Mesodermal cell (in vitro differentiated cells): ENCODE measurements around the gene PEX26.
A peak's percentile ranks its signal among the peaks of the same experiment; 100 is the strongest.
"Not testable (repeated sequence)": the region's sequence is repeated elsewhere in the genome, so short reads cannot be mapped to it uniquely, and the experiment has no call there.

Experiments
- H3K27ac ChIP-seq: 2 replicates; pipeline ENCODE4 v1.7.0; 2013; ENCODE audit warnings: mild to moderate bottlenecking, low read depth, low read length, moderate library complexity; ENCODE audit not compliant: severe bottlenecking
- H3K36me3 ChIP-seq: 2 replicates; pipeline ENCODE4 v1.7.1; 2013; ENCODE audit warnings: mild to moderate bottlenecking, low read length, moderate library complexity; ENCODE audit not compliant: control insufficient read depth, insufficient read depth
- H3K4me1 ChIP-seq: one replicate; pipeline ENCODE4 v1.7.1; 2013; ENCODE audit warnings: mild to moderate bottlenecking, low read length; ENCODE audit not compliant: insufficient read depth, control insufficient read depth, poor library complexity, severe bottlenecking
- H3K4me3 ChIP-seq: 2 replicates; pipeline ENCODE4 v1.7.0; 2013; ENCODE audit warnings: low read length, control low read depth, mild to moderate bottlenecking; ENCODE audit not compliant: insufficient read depth, poor library complexity, severe bottlenecking; ENCODE audit errors: extremely low read depth
- H3K9me3 ChIP-seq: 2 replicates; pipeline ENCODE4 v1.7.1; 2013; ENCODE audit warnings: mild to moderate bottlenecking, low read length, moderate library complexity; ENCODE audit not compliant: control insufficient read depth
- WGBS, 2 experiments: methylation state at CpG; one replicate each; pipeline ENCODE4 v1.1.5; 2013; ENCODE audit warnings: missing lambda C conversion rate in 2 of 2; ENCODE audit not compliant: insufficient coverage in 2 of 2; 5-methylcytosine and 5-hydroxymethylcytosine counted together

PEX26 gene

GRCh38 chr22:18042685-18043084 lies 35.1 kb upstream of the PEX26 start:
- WGBS, 2 experiments: 89 to 93% methylated on average over 6 of the region's 6 CpGs
- no peaks in the 10 kb centered on the region for H3K4me1 ChIP-seq
- no peak overlapping the region for H3K4me3 ChIP-seq
- no peak overlapping the region for H3K27ac ChIP-seq
- no peaks in the 10 kb centered on the region for H3K9me3 ChIP-seq
- no peaks in the 10 kb centered on the region for H3K36me3 ChIP-seq

GRCh38 chr22:18044548-18045271 lies 33.1 kb upstream of the PEX26 start:
- Histone ChIP-seq H3K36me3 (no peaks in the 10 kb centered on the region), H3K9me3 (no peaks in the 10 kb centered on the region), H3K4me1 (no peaks in the 10 kb centered on the region), H3K4me3 (no peak overlapping the region), H3K27ac (no peak overlapping the region)
- WGBS, 2 experiments: 78 to 86% methylated on average over 2 to 8 of the region's 11 CpGs

- no peaks in the 10 kb centered on the region for H3K36me3 ChIP-seq
- H3K4me1 ChIP-seq: no peaks in the 10 kb centered on the region
- H3K27ac ChIP-seq: no peak overlapping the region
- H3K9me3 ChIP-seq: no peaks in the 10 kb centered on the region
- 82 to 100% methylated on average over 2 to 3 of the region's 4 CpGs for WGBS, 2 experiments
- no peak overlapping the region for H3K4me3 ChIP-seq
These were observed 32.0 kb upstream of the PEX26 start for GRCh38 chr22:18045794-18046193.

DNA sequence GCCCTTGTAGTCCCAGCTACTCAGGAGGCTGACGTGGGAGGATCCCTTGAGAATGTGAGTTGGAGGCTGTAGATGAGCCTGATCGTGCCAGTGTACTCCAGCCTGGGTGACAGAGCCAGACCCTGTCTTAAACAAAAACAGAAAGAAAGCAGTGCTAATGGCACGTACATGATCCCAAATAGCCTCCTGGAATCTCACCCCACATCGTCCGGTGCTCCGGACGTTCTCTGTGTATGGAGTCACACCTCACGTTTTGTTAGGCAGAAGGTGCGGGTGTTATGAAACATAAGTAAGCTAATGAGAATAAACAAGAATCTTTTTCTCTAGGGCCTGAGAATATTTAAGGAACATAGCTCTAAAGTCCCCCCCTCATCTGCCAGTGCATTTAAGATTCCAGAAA lies 29.7 kb upstream of the PEX26 start:
- Histone ChIP-seq H3K4me3 (no peak overlapping the region), H3K9me3 (no peaks in the 10 kb centered on the region), H3K27ac (no peak overlapping the region), H3K4me1 (no peaks in the 10 kb centered on the region), H3K36me3 (no peaks in the 10 kb centered on the region)
- 83 to 100% methylated on average over 2 to 7 of the region's 9 CpGs for WGBS, 2 experiments

DNA sequence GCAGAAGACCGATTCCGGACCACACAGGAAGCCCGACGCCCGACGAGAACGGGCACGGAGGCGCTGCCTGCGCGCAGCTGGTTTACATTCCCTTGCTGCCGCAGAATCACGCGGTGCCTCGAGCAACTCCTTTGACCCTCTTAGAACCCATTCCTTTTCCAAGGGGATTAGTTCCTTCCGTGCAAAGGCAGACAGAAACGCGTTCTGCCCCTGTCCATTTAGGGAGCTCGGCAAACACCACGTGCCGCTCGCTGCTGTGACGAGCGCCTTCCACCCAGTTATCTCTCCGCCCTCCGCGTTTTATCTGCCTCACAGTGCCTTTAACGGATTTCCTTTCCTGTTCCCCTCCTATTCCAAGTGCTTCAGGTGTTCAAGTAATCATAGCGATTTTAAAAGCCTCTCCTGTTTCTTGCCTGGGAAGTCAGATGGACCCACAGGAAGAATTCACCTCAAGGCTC lies 29.3 kb upstream of the PEX26 start:
- no peaks in the 10 kb centered on the region for H3K36me3 ChIP-seq
- 91 to 94% methylated on average over 27 to 29 of the region's 29 CpGs for WGBS, 2 experiments
- H3K4me1 ChIP-seq: no peaks in the 10 kb centered on the region
- H3K4me3 ChIP-seq: no peak overlapping the region
- no peak overlapping the region for H3K27ac ChIP-seq
- H3K9me3 ChIP-seq: no peaks in the 10 kb centered on the region

DNA sequence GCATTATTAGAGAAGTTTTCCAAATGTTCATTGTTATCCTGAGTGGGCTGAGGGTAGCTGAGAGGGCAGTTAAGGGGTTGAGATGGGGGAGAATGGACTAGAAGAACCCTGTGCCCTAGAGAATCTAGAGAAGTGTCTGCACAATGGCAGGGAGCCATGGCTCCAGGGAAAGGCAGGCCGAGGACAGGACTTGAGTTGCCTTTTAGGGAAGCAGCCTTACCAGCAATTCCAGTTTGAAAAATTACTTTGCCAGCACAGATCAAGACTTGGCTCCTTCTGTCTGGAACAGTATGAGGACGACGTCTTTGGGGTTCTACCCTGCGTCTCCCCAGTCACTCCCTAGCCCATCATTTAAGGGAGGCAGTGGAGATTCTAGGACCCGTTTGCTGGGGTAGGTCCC lies 27.7 kb upstream of the PEX26 start:
- 95% methylated on average over 4 to 5 of the region's 5 CpGs for WGBS, 2 experiments

DNA sequence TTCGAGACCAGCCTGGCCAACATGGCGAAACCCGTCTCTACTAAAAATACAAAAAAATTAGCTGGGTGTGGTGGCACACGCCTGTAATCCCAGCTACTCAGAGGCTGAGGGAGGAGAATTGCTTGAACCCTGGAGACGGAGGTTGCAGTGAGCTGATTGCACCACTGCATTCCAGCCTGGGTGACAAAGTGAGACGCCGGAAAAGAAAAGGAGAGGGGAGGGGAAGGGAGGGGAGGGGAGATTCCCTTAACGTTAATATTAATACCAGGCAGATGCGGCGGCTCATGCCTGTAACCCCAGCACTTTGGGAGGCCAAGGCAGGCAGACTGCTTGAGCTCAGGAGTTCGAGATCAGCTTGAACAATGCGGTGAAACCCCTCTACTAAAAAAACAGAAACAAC lies 26.7 kb upstream of the PEX26 start:
- not testable (repeated sequence) for H3K4me3 ChIP-seq, H3K9me3 ChIP-seq, H3K4me1 ChIP-seq, H3K36me3 ChIP-seq, H3K27ac ChIP-seq
- 74 to 92% methylated on average over 3 to 5 of the region's 12 CpGs for WGBS, 2 experiments

More for the DNA sequence above, 27.7 kb upstream of the PEX26 start:
- Histone ChIP-seq H3K4me3 (no peak overlapping the region), H3K4me1 (no peaks in the 10 kb centered on the region), H3K9me3 (no peaks in the 10 kb centered on the region), H3K36me3 (no peaks in the 10 kb centered on the region), H3K27ac (no peak overlapping the region)

DNA sequence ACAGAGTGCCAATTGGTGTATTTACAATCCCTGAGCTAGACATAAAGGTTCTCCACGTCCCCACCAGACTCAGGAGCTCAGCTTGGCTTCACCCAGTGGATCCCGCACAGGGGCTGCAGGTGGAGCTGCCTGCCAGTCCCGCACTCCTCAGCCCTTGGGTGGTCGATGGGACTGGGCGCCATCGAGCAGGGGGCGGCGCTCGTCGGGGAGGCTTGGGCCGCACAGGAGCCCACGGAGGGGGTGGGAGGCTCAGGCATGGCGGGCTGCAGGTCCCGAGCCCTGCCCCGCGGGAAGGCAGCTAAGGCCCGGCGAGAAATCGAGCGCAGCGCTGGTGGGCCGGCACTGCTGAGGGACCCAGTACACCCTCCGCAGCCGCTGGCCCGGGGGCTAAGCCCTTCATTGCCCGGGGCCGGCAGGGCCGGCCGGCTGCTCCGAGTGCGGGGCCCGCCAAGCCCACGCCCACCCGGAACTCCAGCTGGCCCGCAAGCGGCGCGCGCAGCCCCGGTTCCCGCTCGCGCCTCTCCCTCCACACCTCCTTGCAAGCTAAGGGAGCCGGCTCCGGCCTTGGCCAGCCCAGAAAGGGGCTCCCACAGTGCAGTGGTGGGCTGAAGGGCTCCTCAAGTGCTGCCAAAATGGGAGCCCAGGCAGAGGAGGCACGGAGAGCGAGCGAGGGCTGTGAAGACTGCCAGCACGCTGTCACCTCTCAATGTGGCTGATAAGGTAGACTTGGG lies 24.4 kb upstream of the PEX26 start:
- H3K36me3 ChIP-seq, H3K27ac ChIP-seq, H3K4me3 ChIP-seq, H3K9me3 ChIP-seq: not testable (repeated sequence)
- peaks cover 22% of the 10 kb centered on the region for H3K4me1 ChIP-seq
- WGBS, 2 experiments: 98 to 99% methylated on average over 8 to 31 of the region's 49 CpGs

DNA sequence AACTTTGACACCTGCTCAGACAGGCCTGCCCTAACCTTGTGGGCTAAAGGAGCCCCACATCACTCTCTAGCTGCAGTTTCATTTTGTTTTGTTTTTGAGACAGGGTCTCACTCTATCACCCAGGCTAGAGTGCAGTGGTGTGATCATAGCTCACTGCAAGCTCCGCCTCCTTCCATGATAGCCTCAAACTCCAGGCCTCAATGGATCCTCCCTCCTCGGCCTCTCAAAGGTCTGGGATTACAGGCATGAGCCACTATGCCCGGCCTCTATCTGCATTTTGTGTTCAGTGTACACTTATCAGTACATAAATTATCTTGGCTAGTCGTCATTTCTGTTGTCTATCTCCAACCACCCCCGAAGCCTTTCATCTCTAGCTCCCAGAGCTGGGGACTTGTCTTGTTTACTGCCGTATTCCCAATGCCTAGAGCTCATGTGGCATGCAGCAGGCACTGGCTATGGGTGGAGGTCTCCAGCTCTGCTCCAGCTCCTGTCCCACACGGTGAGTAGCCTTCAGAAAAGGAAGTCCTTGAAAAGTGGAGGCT lies 22.1 kb upstream of the PEX26 start:
- H3K27ac ChIP-seq: peak overlapping the region; percentile 57
- no peaks in the 10 kb centered on the region for H3K36me3 ChIP-seq
- no peaks in the 10 kb centered on the region for H3K9me3 ChIP-seq
- 86 to 95% methylated on average over 6 of the region's 7 CpGs for WGBS, 2 experiments
- peaks cover 22% of the 10 kb centered on the region for H3K4me1 ChIP-seq
- no peak overlapping the region for H3K4me3 ChIP-seq

DNA sequence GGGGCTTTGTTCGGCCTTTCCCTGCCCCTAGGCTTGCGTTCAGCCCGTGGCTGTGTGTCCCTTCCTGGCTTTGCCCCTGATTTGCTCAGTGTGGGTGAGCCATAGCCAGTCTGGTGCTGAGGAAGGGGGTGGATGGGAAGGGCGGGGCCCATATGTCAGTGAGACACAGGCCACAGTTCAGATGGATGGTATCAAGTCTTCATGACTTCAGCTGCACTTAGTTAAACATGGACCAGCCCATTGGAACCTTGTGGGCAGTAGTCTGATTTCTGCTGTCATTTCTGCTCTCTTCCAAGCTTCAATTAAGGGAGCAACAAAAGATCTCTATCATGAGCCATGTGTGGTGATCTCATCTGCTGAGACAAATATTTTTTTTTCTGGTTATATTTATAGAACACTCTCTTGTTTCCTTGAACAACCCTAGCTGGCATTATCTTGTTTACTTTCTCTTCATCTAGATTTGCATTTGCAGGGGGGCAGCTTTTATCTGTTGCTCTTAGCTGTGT lies 21.6 kb upstream of the PEX26 start:
- 84 to 96% methylated on average over 4 of the region's 4 CpGs for WGBS, 2 experiments
- Histone ChIP-seq H3K9me3 (no peaks in the 10 kb centered on the region), H3K27ac (peak overlapping the region; percentile 57)

More for the DNA sequence above, 21.6 kb upstream of the PEX26 start:
- Histone ChIP-seq H3K4me3 (no peak overlapping the region), H3K36me3 (no peaks in the 10 kb centered on the region), H3K4me1 (peaks cover 27% of the 10 kb centered on the region)
